CD8-positive, alpha-beta memory T cell (primary cell): ENCODE measurements around the gene NOL4L. TPM values are rescaled to one million over a fixed set of nuclear protein-coding genes. Genes with fewer than 3 reads are reported as not detected.
A peak's percentile ranks its signal among the peaks of the same experiment; 100 is the strongest.

ENCODE experiments used
- CTCF ChIA-PET: fragments of 350-600 bp; sonication (Branson Sonifier 250); formaldehyde crosslinking; loops from one replicate; lab custom pipeline; 2021; ENCODE audit warnings: antibody characterized with exemption; lab: Charles Lee
- POLR2A ChIA-PET: fragments of 350-600 bp; sonication (Branson Sonifier 250); formaldehyde crosslinking; loops from one replicate; lab custom pipeline; 2021; ENCODE audit warnings: antibody characterized with exemption; lab: Charles Lee
- DNase-seq, 5 donors: peaks; one replicate each; pipeline versions ENCODE4 v3.0.0 to v3.0.0-alpha.2; 2020 to 2022; ENCODE audit warnings: mixed read lengths in 1 of 5
- H3K27ac ChIP-seq: one replicate; pipeline ENCODE4 v1.7.0; 2013; ENCODE audit warnings: low read depth, mild to moderate bottlenecking, low read length, moderate library complexity
- H3K27me3 ChIP-seq: 2 replicates; pipeline ENCODE4 v1.7.0; 2013; ENCODE audit warnings: low read length, mild to moderate bottlenecking; ENCODE audit not compliant: insufficient read depth, poor library complexity, severe bottlenecking
- H3K36me3 ChIP-seq: 2 replicates; pipeline ENCODE4 v1.7.0; 2013; ENCODE audit warnings: mild to moderate bottlenecking, low read length, moderate library complexity; ENCODE audit not compliant: insufficient read depth
- H3K4me1 ChIP-seq: 2 replicates; pipeline ENCODE4 v1.7.0; 2013; ENCODE audit warnings: mild to moderate bottlenecking, low read length, moderate library complexity; ENCODE audit not compliant: insufficient read depth
- H3K4me3 ChIP-seq: 2 replicates; pipeline ENCODE4 v1.7.0; 2013; ENCODE audit warnings: mild to moderate bottlenecking, low read length
- H3K9me3 ChIP-seq: 2 replicates; pipeline ENCODE4 v1.7.0; 2013; ENCODE audit warnings: mild to moderate bottlenecking, low read length
- H3K27ac Mint-ChIP-seq, 8 donors: one replicate each; pipeline ENCODE4 v1.8.0; 2020 to 2021; ENCODE audit warnings: mixed read lengths in 8 of 8, mild to moderate bottlenecking in 6 of 8, inconsistent platforms in 3 of 8, moderate library complexity in 3 of 8
- H3K27me3 Mint-ChIP-seq, 2 donors: one replicate each; pipeline ENCODE4 v1.8.0; 2020 to 2021; ENCODE audit warnings: mixed read lengths in 2 of 2, mild to moderate bottlenecking in 1 of 2, moderate library complexity in 1 of 2
- H3K36me3 Mint-ChIP-seq, 3 donors: one replicate each; pipeline ENCODE4 v1.8.0; 2020 to 2021; ENCODE audit warnings: mixed read lengths in 3 of 3, inconsistent platforms in 1 of 3, mild to moderate bottlenecking in 1 of 3
- H3K4me1 Mint-ChIP-seq, 3 donors: one replicate each; pipeline ENCODE4 v1.8.0; 2020 to 2021; ENCODE audit warnings: mixed read lengths in 3 of 3, inconsistent platforms in 1 of 3, mild to moderate bottlenecking in 1 of 3
- H3K4me3 Mint-ChIP-seq, 7 donors: one replicate each; pipeline ENCODE4 v1.8.0; 2020 to 2021; ENCODE audit warnings: mixed read lengths in 7 of 7, mild to moderate bottlenecking in 6 of 7, moderate library complexity in 4 of 7, inconsistent platforms in 2 of 7
- H3K9me3 Mint-ChIP-seq, 5 donors: one replicate each; pipeline ENCODE4 v1.8.0; 2020 to 2022; ENCODE audit warnings: mixed read lengths in 5 of 5, mild to moderate bottlenecking in 3 of 5, moderate library complexity in 2 of 5, inconsistent platforms in 1 of 5
- polyA plus RNA-seq: library from polyadenylated mRNA; unstranded; fragments of 300-500 nt; fragmentation: Illumina TruSeq; gene quantifications from one replicate; pipeline ENCODE4 v1.2.3, GENCODE V29; 2021
- total RNA-seq, 2 experiments: library from RNA; stranded (reverse); gene quantifications; one replicate each; pipeline ENCODE4 v1.2.3, GENCODE V29; 2021

The NOL4L gene
- total and polyA plus RNA-seq, 3 experiments from 2014 or later, result 15.4 to 19.8 (median 15.8) TPM

DNA sequence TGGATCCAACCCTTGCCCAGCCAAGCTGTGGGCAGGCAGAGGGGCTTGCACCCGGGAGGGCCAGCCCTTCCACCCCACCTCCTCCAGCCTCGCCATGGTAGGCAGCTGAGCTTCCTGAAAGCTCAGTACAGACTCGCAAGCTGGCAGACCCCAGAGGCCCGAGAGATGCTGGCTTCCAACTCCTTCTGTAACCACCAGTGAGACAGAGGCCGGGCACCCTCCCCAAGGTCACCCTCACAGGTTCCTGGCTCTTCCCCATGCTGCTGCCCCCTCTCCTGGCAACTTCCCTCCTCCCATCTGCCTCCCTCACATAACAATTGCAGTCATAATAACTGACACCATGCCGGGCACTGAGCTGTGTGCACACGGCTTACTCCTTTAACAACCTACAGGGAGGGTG is 26.2 kb upstream of the NOL4L start:
- POLR2A ChIA-PET, result interaction anchor here (0.6 kb wide), 1 partner anchor 183 kb away, joined by 13 read pairs; no protein-coding TSS in a partner anchor
- H3K27me3 Mint-ChIP-seq, result peaks cover 7 to 12% of the 10 kb centered on the region in 2 donors
- H3K4me1 Mint-ChIP-seq, result peaks cover 0 to 6% (median 3%) of the 10 kb centered on the region in 3 donors

DNA sequence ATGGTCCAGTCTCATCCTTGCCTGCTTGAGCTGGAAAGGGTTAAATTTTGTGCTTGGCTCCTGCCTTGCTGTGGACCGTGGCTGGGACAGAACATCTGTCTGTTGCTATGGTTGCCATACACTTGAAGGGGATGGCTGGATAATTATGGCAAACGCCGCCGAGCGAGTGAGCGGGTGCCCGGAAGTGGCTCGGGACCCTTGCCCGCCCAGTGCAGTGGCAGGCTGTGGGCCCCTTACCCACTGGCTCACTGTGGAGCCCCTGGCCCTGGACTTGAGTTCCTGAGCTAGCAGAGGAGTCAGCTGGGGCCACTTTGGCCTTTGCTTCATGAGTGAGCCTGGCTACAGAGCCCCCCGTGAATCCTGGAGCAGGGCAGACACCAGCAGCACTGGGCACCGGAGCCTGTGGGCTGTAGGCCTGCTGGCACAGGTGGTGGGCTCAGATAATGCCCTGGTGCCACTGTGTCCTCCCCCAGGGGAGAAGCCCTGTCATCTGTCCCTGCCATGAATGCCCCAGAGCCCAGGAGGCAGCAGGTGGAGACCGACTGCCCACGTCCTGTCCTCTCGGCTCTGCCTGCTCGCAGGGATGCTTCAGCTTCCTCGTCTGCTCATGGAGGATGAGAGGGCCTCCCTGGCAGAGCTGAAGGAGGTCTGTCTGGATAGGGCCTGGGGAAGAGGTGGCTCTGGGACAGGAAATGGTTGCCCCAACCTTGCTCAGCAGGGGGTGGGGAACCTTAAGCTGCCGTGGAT is 25.5 kb upstream of the NOL4L start:
- H3K36me3 ChIP-seq, result no peaks in the 10 kb centered on the region
- no peak for DNase-seq
- no peaks in the 10 kb centered on the region for H3K4me1 ChIP-seq
- Mint-ChIP-seq H3K27ac (no peak overlapping the region), H3K4me1 (peaks cover 0 to 3% (median 2%) of the 10 kb centered on the region in 3 donors), H3K9me3 (no peaks in the 10 kb centered on the region), H3K4me3 (no peak overlapping the region), H3K27me3 (peaks cover 7 to 12% of the 10 kb centered on the region in 2 donors), H3K36me3 (no peaks in the 10 kb centered on the region)
- no peaks in the 10 kb centered on the region for H3K27me3 ChIP-seq
- no peaks in the 10 kb centered on the region for H3K9me3 ChIP-seq
- ChIA-PET CTCF (no interaction called here), POLR2A (no interaction called here)
- H3K27ac ChIP-seq, result no peak overlapping the region
- no peak overlapping the region for H3K4me3 ChIP-seq

More for the DNA sequence above, 26.2 kb upstream of the NOL4L start:
- H3K36me3 ChIP-seq, result no peaks in the 10 kb centered on the region
- H3K27me3 ChIP-seq, result no peaks in the 10 kb centered on the region
- no peak for DNase-seq
- H3K4me3 ChIP-seq, result no peak overlapping the region
- Mint-ChIP-seq H3K4me3 (no peak overlapping the region), H3K9me3 (no peaks in the 10 kb centered on the region), H3K27ac (peak overlapping the region in 2 of 8 donors; percentile 48 to 92), H3K36me3 (no peaks in the 10 kb centered on the region)
- peaks cover 2% of the 10 kb centered on the region for H3K4me1 ChIP-seq
- no peaks in the 10 kb centered on the region for H3K9me3 ChIP-seq
- CTCF ChIA-PET, result no interaction called here
- H3K27ac ChIP-seq, result no peak overlapping the region

- no peak overlapping the region for H3K27ac Mint-ChIP-seq
- peaks cover 7 to 12% of the 10 kb centered on the region in 2 donors for H3K27me3 Mint-ChIP-seq
Observed at GRCh38 chr20:32609993-32610392, 24.9 kb upstream of the NOL4L start.

GRCh38 chr20:32609111-32609773 is 24.1 kb upstream of the NOL4L start:
- Histone ChIP-seq H3K27ac (no peak overlapping the region), H3K36me3 (no peaks in the 10 kb centered on the region), H3K27me3 (no peaks in the 10 kb centered on the region), H3K4me3 (no peak overlapping the region), H3K9me3 (no peaks in the 10 kb centered on the region), H3K4me1 (no peaks in the 10 kb centered on the region)
- peaks cover 7 to 12% of the 10 kb centered on the region in 2 donors for H3K27me3 Mint-ChIP-seq
- H3K4me3 Mint-ChIP-seq, result no peak overlapping the region
- CTCF ChIA-PET, result no interaction called here
- H3K9me3 Mint-ChIP-seq, result no peaks in the 10 kb centered on the region
- no peaks in the 10 kb centered on the region for H3K36me3 Mint-ChIP-seq
- no peak for DNase-seq
- H3K4me1 Mint-ChIP-seq, result peaks cover 0 to 3% (median 2%) of the 10 kb centered on the region in 3 donors
- POLR2A ChIA-PET, result no interaction called here
- no peak overlapping the region for H3K27ac Mint-ChIP-seq

More at GRCh38 chr20:32609993-32610392, 24.9 kb upstream of the NOL4L start:
- H3K36me3 ChIP-seq, result no peaks in the 10 kb centered on the region
- CTCF ChIA-PET, result no interaction called here
- no peaks in the 10 kb centered on the region for H3K9me3 ChIP-seq
- no peaks in the 10 kb centered on the region for H3K4me1 ChIP-seq
- H3K9me3 Mint-ChIP-seq, result no peaks in the 10 kb centered on the region
- no peaks in the 10 kb centered on the region for H3K36me3 Mint-ChIP-seq
- H3K4me3 Mint-ChIP-seq, result no peak overlapping the region
- no peak overlapping the region for H3K4me3 ChIP-seq
- H3K27me3 ChIP-seq, result no peaks in the 10 kb centered on the region
- DNase-seq, result no peak
- no peak overlapping the region for H3K27ac ChIP-seq
- peaks cover 0 to 3% (median 2%) of the 10 kb centered on the region in 3 donors for H3K4me1 Mint-ChIP-seq
- POLR2A ChIA-PET, result no interaction called here

DNA sequence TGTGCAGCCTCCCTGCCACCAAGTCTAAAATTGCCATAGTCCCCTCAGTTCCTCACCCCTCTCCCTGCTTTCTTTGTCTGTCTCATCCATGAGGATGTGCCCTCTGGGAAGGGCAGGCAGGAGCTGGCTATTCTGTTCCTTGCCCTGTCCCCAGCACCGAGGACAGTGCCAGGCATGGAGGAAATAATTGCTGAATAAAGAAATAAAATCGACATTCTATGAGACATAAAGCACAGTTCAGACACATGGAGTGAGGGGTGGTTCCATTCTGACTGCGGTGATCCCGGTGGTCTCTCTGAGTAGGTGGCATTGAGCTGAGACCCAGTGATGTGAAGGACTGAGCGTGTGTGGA is 23.5 kb upstream of the NOL4L start:
- Mint-ChIP-seq H3K4me1 (peaks cover 0 to 3% (median 2%) of the 10 kb centered on the region in 3 donors), H3K9me3 (no peaks in the 10 kb centered on the region), H3K27me3 (peaks cover 6 to 12% of the 10 kb centered on the region in 2 donors), H3K27ac (no peak overlapping the region), H3K36me3 (no peaks in the 10 kb centered on the region), H3K4me3 (no peak overlapping the region)
- no peak overlapping the region for H3K27ac ChIP-seq
- DNase-seq, result no peak
- no peaks in the 10 kb centered on the region for H3K36me3 ChIP-seq
- no peaks in the 10 kb centered on the region for H3K9me3 ChIP-seq
- no peaks in the 10 kb centered on the region for H3K4me1 ChIP-seq
- no peak overlapping the region for H3K4me3 ChIP-seq
- H3K27me3 ChIP-seq, result no peaks in the 10 kb centered on the region
- POLR2A ChIA-PET, result no interaction called here
- CTCF ChIA-PET, result no interaction called here

GRCh38 chr20:32607727-32608663 is 22.9 kb upstream of the NOL4L start:
- Mint-ChIP-seq H3K9me3 (no peaks in the 10 kb centered on the region), H3K36me3 (no peaks in the 10 kb centered on the region), H3K4me3 (no peak overlapping the region), H3K27me3 (peaks cover 6 to 12% of the 10 kb centered on the region in 2 donors), H3K27ac (no peak overlapping the region), H3K4me1 (peaks cover 0 to 3% (median 2%) of the 10 kb centered on the region in 3 donors)
- no peak overlapping the region for H3K27ac ChIP-seq
- POLR2A ChIA-PET, result no interaction called here
- no peak overlapping the region for H3K4me3 ChIP-seq
- no peaks in the 10 kb centered on the region for H3K27me3 ChIP-seq
- CTCF ChIA-PET, result no interaction called here
- no peaks in the 10 kb centered on the region for H3K36me3 ChIP-seq
- no peaks in the 10 kb centered on the region for H3K9me3 ChIP-seq
- DNase-seq, result no peak
- no peaks in the 10 kb centered on the region for H3K4me1 ChIP-seq

DNA sequence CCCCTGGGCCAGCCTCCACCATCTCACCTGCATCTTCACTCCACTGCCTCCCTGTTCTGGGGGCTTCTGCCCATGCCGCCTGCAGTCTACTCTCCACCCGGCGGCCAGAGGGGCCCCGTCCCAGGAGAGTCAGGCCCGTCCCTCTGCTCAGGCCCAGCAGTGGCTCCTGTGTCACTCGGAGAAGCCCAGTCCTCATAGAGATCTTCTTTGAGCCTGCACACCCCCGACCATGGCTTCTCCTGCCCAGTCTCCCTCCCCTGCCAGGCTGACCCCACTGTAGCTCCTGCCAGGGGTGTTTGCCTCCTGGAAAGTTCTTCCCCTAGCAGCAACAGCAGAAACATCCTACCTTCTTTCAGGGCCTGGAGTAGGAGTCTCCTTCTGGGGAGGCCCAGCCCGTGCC is 22.2 kb upstream of the NOL4L start:
- Mint-ChIP-seq H3K27ac (no peak overlapping the region), H3K36me3 (no peaks in the 10 kb centered on the region), H3K27me3 (peaks cover 6 to 12% of the 10 kb centered on the region in 2 donors), H3K4me1 (peaks cover 0 to 3% (median 2%) of the 10 kb centered on the region in 3 donors), H3K4me3 (no peak overlapping the region), H3K9me3 (no peaks in the 10 kb centered on the region)
- Histone ChIP-seq H3K9me3 (no peaks in the 10 kb centered on the region), H3K4me3 (no peak overlapping the region), H3K27me3 (no peaks in the 10 kb centered on the region), H3K36me3 (no peaks in the 10 kb centered on the region), H3K4me1 (no peaks in the 10 kb centered on the region), H3K27ac (no peak overlapping the region)
- ChIA-PET POLR2A (no interaction called here), CTCF (no interaction called here)
- DNase-seq, result no peak
